Liver (tissue), 9 donors: Measurements from ENCODE around the gene IFI35. TPM values are rescaled to one million over a fixed set of nuclear protein-coding genes. Genes with fewer than 3 reads are reported as not detected.
A peak's percentile ranks its signal among the peaks of the same experiment; 100 is the strongest.

Source experiments
- DNase-seq: peaks from one replicate; pipeline ENCODE4 v3.0.0-alpha.2; 2017; ENCODE audit warnings: low spot score
- H3K27ac ChIP-seq, 2 donors: one replicate each; pipeline ENCODE4 v1.7.0; 2013; ENCODE audit warnings: inconsistent platforms in 2 of 2, low read length in 2 of 2, control low read depth in 1 of 2, low read depth in 1 of 2, mild to moderate bottlenecking in 1 of 2
- H3K27me3 ChIP-seq, 4 donors: one replicate each; pipeline versions ENCODE4 v1.6.1 to v1.7.0; 2013; ENCODE audit warnings: low read length in 3 of 4, inconsistent platforms in 1 of 4, mild to moderate bottlenecking in 1 of 4, moderate library complexity in 1 of 4; ENCODE audit not compliant: control insufficient read depth in 4 of 4, insufficient read depth in 4 of 4
- H3K36me3 ChIP-seq, 4 donors: one replicate each; pipeline versions ENCODE4 v1.6.1 to v1.7.0; 2013; ENCODE audit warnings: low read length in 3 of 4, mild to moderate bottlenecking in 3 of 4, low read depth in 1 of 4, moderate library complexity in 1 of 4; ENCODE audit not compliant: control insufficient read depth in 4 of 4, insufficient read depth in 3 of 4
- H3K4me1 ChIP-seq, 4 donors: one replicate each; pipeline versions ENCODE4 v1.6.1 to v1.7.0; 2013; ENCODE audit warnings: low read length in 3 of 4, mild to moderate bottlenecking in 3 of 4, moderate library complexity in 1 of 4; ENCODE audit not compliant: control insufficient read depth in 4 of 4, insufficient read depth in 4 of 4
- H3K4me3 ChIP-seq, 3 donors: one replicate each; pipeline versions ENCODE4 v1.6.1 to v1.7.0; 2013; ENCODE audit warnings: low read length in 3 of 3, control low read depth in 1 of 3, low read depth in 1 of 3, mild to moderate bottlenecking in 1 of 3
- H3K9ac ChIP-seq, 2 donors: one replicate each; pipeline ENCODE4 v1.7.0; 2013; ENCODE audit warnings: low read length in 2 of 2, mild to moderate bottlenecking in 2 of 2, moderate library complexity in 2 of 2, control low read depth in 1 of 2, low read depth in 1 of 2
- H3K9me3 ChIP-seq, 4 donors: one replicate each; pipeline versions ENCODE4 v1.6.1 to v1.7.0; 2013; ENCODE audit warnings: low read length in 3 of 4; ENCODE audit not compliant: control insufficient read depth in 4 of 4
- ATF3 ChIP-seq: IDR thresholded peaks from 2 replicates; pipeline ENCODE4 v1.6.1; 2016; ENCODE audit warnings: antibody characterized with exemption
- CTCF ChIP-seq: fragments of 150-350 bp; IDR thresholded peaks from 2 replicates; pipeline ENCODE4 v1.5.1; 2017; ENCODE audit warnings: improper control_type of control experiment, low read depth, low read length; ENCODE audit not compliant: missing input control
- EGR1 ChIP-seq, 2 donors: IDR thresholded peaks; 2 replicates each; pipeline ENCODE4 v1.6.1; 2016 to 2018; ENCODE audit warnings: antibody characterized with exemption in 2 of 2, low read depth in 2 of 2
- FOXA1 ChIP-seq: IDR thresholded peaks from 2 replicates; pipeline ENCODE4 v1.6.1; 2016; ENCODE audit warnings: antibody characterized with exemption
- FOXA2 ChIP-seq: IDR thresholded peaks from 2 replicates; pipeline ENCODE4 v1.6.1; 2016; ENCODE audit warnings: antibody characterized with exemption
- GABPA ChIP-seq, 2 donors: IDR thresholded peaks in 1 of 2; conservative IDR thresholded peaks in 1 of 2; 2 replicates each; pipeline ENCODE4 v1.6.1; 2016; ENCODE audit warnings: antibody characterized with exemption in 2 of 2, mild to moderate bottlenecking in 1 of 2, moderate library complexity in 1 of 2
- HNF4A ChIP-seq, 2 donors: conservative IDR thresholded peaks; 2 replicates each; pipeline ENCODE4 v1.6.1; 2016; ENCODE audit warnings: antibody characterized with exemption in 2 of 2, mild to moderate bottlenecking in 2 of 2
- HNF4G ChIP-seq: IDR thresholded peaks from 2 replicates; pipeline ENCODE4 v1.6.1; 2016; ENCODE audit warnings: antibody characterized with exemption
- JUND ChIP-seq, 2 donors: IDR thresholded peaks; 2 replicates each; pipeline ENCODE4 v1.6.1; 2016; ENCODE audit warnings: antibody characterized with exemption in 2 of 2
- NR2F2 ChIP-seq: IDR thresholded peaks from 2 replicates; pipeline ENCODE4 v1.6.1; 2016; ENCODE audit warnings: antibody characterized with exemption
- RAD21 ChIP-seq, 2 donors: IDR thresholded peaks; 2 replicates each; pipeline ENCODE4 v1.6.1; 2016; ENCODE audit warnings: antibody characterized with exemption in 2 of 2, mild to moderate bottlenecking in 2 of 2
- REST ChIP-seq: IDR thresholded peaks from 2 replicates; pipeline ENCODE4 v1.6.1; 2016; ENCODE audit warnings: antibody characterized with exemption, mild to moderate bottlenecking
- RXRA ChIP-seq, 2 donors: IDR thresholded peaks; 2 replicates each; pipeline ENCODE4 v1.6.1; 2017 to 2018; ENCODE audit warnings: antibody characterized with exemption in 2 of 2, mild to moderate bottlenecking in 1 of 2
- SP1 ChIP-seq: IDR thresholded peaks from 2 replicates; pipeline ENCODE4 v1.6.1; 2018; ENCODE audit warnings: antibody characterized with exemption, mild to moderate bottlenecking
- TAF1 ChIP-seq: conservative IDR thresholded peaks from 2 replicates; pipeline ENCODE4 v1.6.1; 2016; ENCODE audit warnings: antibody characterized with exemption, mild to moderate bottlenecking
- YY1 ChIP-seq: IDR thresholded peaks from 2 replicates; pipeline ENCODE4 v1.6.1; 2016; ENCODE audit warnings: antibody characterized with exemption, mild to moderate bottlenecking
- ZBTB33 ChIP-seq: IDR thresholded peaks from 2 replicates; pipeline ENCODE4 v1.6.1; 2016; ENCODE audit warnings: antibody characterized with exemption
- WGBS: extraction: QIAGEN DNeasy Blood & Tissue Kit; methylation state at CpG from one replicate; pipeline ENCODE4 v1.1.7; 2013; 5-methylcytosine and 5-hydroxymethylcytosine counted together
- polyA plus RNA-seq, 2 donors: library from polyadenylated mRNA; stranded (reverse) in 1 of 2; unstranded in 1 of 2; fragments of 200-250 nt in 1 of 2; fragments of >200 nt in 1 of 2; fragmentation: Nextera tagmentation in 1 of 2; extraction: Ambion mirVana in 1 of 2; gene quantifications; one replicate each; pipeline versions ENCODE4 v1.2.1 to v1.2.3, GENCODE V29; 2013 to 2015
- total RNA-seq, 2 donors: library from RNA; depleted of rRNA; stranded (reverse); fragments of >200 nt; gene quantifications; one replicate each; pipeline ENCODE4 v1.2.3, GENCODE V29; 2014
- TF ChIP-seq, protein P1 (sequence below): IDR thresholded peaks from 2 replicates; pipeline ENCODE4 v1.6.1; 2016; ENCODE audit warnings: antibody characterized with exemption
- donor health status: healthy.
- donor health status: healthy.
- donor health status: healthy.
- donor health status: healthy.
- donor health status: healthy.

Gene IFI35
- total and polyA plus RNA-seq, 4 donors, result 11.9 to 34.6 (median 22.0) TPM

GRCh38 chr17:42997390-42997983 lies 9.1 kb upstream of the IFI35 start:
- peaks cover 8 to 19% (median 15%) of the 10 kb centered on the region in 4 donors for H3K4me1 ChIP-seq
- peaks cover 4 to 25% (median 14%) of the 10 kb centered on the region in 4 donors for H3K36me3 ChIP-seq
- peak overlapping the region; percentile 19 to 73 for H3K9ac ChIP-seq
- H3K27ac ChIP-seq, result peak overlapping the region; percentile 61 to 62
- TF ChIP-seq, protein P1, sequence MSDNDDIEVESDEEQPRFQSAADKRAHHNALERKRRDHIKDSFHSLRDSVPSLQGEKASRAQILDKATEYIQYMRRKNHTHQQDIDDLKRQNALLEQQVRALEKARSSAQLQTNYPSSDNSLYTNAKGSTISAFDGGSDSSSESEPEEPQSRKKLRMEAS, result no peak
- TF ChIP-seq ATF3 (no peak), REST (no peak), SP1 (no peak), HNF4A (conservative IDR thresholded peaks at IDR 0.05) (no peak), FOXA1 (no peak), RXRA (IDR thresholded peaks at IDR 0.05) (no peak), CTCF (no peak), FOXA2 (no peak)
- no peaks in the 10 kb centered on the region for H3K9me3 ChIP-seq
- H3K27me3 ChIP-seq, result no peaks in the 10 kb centered on the region
- WGBS, result 9% methylated on average over 5 of the region's 5 CpGs
- no peak for DNase-seq
- H3K4me3 ChIP-seq, result peak overlapping the region in 2 of 3 donors; percentile 2 to 14

- peaks cover 8 to 19% (median 15%) of the 10 kb centered on the region in 4 donors for H3K4me1 ChIP-seq
- H3K27me3 ChIP-seq, result no peaks in the 10 kb centered on the region
- H3K27ac ChIP-seq, result peak within 1 kb of the TSS; percentile 61 to 98
- DNase-seq, result peak; percentile 98
- WGBS, result under 1% methylated on average over 49 of the region's 49 CpGs
- H3K36me3 ChIP-seq, result peaks cover 4 to 24% (median 15%) of the 10 kb centered on the region in 4 donors
- H3K9me3 ChIP-seq, result no peaks in the 10 kb centered on the region
- H3K4me3 ChIP-seq, result peak within 1 kb of the TSS; percentile 80 to 100 (median 84)
- H3K9ac ChIP-seq, result peak within 1 kb of the TSS; percentile 97 to 99
- TF ChIP-seq TAF1 (peak; percentile 66), ZBTB33 (peak; percentile 94), HNF4A (conservative IDR thresholded peaks at IDR 0.05) (peak; percentile 73 to 84), HNF4G (peak; percentile 80), RXRA (IDR thresholded peaks at IDR 0.05) (peak; percentile 87 to 93), NR2F2 (peak; percentile 99), ATF3 (peak; percentile 92), SP1 (peak; percentile 97), RAD21 (IDR thresholded peaks at IDR 0.05) (peak; percentile 83 to 87), FOXA2 (peak; percentile 58), EGR1 (IDR thresholded peaks at IDR 0.05; ENCODE audit: low read depth in 2 of 2) (peak; percentile 72 to 80), FOXA1 (peak; percentile 57), JUND (IDR thresholded peaks at IDR 0.05) (peak; percentile 85 to 95), YY1 (peak; percentile 90), GABPA (IDR thresholded peaks at IDR 0.05 in 1 of 2, conservative IDR thresholded peaks at IDR 0.05 in 1 of 2) (peak; percentile 96 to 99)
- TF ChIP-seq, protein P1, result peak; percentile 99
These were observed 8.3 kb upstream of the IFI35 start, which contains the start of gene RPL27 for GRCh38 chr17:42997984-42998938. TSS of gene RPL27 (plus strand) at chr17:42998419. CDS start at chr17:42998751, 332 bp downstream.
